Measurements from ENCODE around the gene ARHGAP31.
"Not testable (repeated sequence)": the region's sequence is repeated elsewhere in the genome, so short reads cannot be mapped to it uniquely, and the experiment has no call there.

The ARHGAP31 gene

GRCh38 chr3:119350114-119350513 lies 55.9 kb downstream of the ARHGAP31 start:
- no peak for DNase-seq (ENCODE audit: low spot score)

DNA sequence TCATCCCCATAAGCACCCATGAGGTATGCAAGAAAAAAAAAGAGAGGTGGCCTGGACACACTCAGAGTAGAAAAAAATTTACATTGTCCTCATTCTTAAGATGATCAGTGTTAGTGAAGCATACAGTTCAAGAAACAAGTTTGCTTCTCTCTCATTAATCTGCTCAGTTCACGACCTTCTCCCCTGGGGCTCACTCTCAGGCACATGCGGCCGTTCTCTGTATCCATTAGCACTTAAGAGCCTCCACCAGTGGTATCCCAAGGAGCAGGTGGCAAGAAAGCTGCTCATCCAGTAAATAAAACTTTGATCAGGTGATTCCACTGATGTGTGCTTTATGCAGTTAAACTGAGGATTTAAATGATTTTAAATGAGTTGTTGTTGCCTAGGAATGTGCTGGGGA lies 57.4 kb downstream of the ARHGAP31 start:
- DNase-seq (ENCODE audit: low spot score): no peak

DNA sequence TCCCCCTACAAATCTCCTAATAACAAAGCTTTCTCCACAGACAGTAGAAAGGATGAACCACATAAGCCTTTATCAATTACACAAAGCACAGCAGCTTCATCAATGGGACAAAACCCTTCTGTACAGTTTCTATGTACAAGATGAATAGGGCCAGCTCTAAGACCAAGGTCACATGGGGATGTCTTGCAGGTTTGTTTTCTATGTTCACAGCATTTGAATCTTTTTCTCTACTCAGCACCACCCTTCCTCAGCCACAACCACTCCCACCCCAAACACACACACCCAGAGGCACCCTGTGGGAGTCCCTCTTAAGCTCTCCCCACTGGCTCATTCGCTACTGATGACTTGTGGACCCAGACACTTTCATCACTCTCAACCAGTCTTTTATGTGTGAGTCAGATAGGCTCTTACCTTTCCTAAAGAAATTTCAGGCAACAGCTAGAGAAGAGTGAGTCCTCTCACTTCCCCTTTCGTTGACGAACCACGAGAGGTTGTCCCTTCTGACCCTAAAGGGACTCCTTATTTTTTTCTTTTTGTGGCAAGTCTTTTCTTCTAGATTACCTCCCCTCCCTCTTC lies 57.9 kb downstream of the ARHGAP31 start:
- no peak for DNase-seq (ENCODE audit: low spot score)

DNA sequence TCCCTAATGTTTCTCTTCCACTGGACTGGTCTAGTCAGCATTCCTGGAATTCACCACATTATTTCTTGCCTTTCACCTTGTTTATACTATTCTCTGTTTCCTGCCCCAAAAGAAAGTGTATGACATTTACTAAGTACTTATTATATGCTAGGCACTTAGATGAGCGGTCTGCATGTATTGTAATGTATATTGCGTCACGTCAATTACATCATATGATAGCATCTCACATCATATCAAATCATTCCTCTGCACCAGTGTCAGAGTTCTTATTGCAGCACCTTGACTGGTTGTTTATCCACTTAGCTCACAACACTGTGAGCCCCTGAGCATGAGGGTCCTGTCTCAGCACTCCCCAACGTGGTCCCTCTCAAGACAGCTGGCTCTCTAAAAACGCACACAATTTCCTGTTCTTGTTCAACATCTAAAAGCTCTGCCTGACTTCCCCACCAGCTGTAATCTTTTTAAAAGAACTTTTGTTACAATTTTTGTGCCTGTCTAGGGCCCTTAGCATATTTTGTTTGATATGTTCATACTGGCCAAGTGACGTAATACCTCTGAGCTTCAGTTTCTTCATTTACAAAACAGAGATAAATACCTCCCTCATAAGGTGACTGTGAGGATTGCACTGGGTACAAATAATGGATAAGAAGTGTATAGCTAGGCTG lies 58.8 kb downstream of the ARHGAP31 start:
- no peak for DNase-seq (ENCODE audit: low spot score)

DNA sequence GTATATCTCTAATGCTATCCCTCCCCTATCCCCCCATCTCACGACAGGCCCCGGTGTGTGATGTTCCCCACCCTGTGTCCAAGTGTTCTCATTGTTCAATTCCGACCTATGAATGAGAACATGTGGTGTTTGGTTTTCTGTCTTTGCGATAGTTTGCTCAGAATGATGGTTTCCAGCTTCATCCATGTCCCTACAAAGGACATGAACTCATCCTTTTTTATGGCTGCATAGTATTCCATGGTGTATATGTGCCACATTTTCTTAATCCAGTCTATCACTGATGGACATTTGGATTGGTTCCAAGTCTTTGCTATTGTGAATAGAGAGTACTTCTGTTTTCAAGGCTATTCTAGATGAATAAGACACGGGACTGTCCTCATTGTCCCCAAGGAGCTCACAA lies 61.4 kb downstream of the ARHGAP31 start:
- not testable (repeated sequence) for DNase-seq (ENCODE audit: low spot score)

GRCh38 chr3:119356646-119357045 lies 62.5 kb downstream of the ARHGAP31 start:
- DNase-seq (ENCODE audit: low spot score): no peak

DNA sequence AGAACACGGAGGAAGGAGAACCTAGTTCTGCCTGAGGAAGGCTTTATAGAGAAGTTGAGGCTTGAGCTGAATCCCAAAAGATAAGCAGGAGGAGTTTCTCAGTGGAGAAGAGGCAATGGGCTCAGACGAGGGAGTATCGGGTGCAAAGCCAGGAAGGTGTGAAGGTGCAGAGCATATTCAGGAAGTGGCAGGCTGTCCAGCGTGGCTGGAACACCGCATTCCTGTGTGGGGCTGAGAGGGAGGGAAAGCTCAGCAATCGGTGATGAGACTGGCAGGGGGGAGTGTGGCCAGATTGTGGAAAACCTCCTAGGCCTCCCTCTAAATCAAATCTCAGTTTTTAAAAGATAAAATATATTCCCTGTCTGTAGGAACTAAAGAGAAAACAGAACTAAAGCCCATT lies 63.0 kb downstream of the ARHGAP31 start:
- no peak for DNase-seq (ENCODE audit: low spot score)

- DNase-seq (ENCODE audit: low spot score): no peak
Measured at GRCh38 chr3:119359476-119360326, 65.5 kb downstream of the ARHGAP31 start.

- DNase-seq (ENCODE audit: low spot score): no peak
Measured at GRCh38 chr3:119360736-119361462, 66.7 kb downstream of the ARHGAP31 start.

DNA sequence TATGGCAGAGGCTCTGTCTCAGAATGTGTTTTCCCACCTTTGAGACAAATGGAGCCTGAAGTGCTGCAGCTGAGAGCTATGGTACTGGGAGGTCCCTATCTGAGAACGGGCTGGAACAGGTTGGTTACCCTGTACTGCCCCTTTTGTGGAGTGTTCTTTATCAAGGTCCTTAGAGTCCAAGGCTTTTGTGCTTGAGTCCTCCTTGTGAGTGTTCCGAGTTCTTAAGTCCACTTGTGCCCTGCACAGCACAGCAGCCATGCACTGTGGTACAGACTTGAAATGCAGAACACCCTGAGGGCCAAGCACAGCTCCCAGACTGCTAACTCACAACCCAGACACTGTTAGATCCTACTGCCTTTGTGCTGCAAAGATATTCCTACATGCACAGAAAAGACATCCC lies 67.8 kb downstream of the ARHGAP31 start:
- no peak for DNase-seq (ENCODE audit: low spot score)

- DNase-seq (ENCODE audit: low spot score): no peak
Measured at GRCh38 chr3:119362940-119363725, 69.0 kb downstream of the ARHGAP31 start.

- no peak for DNase-seq (ENCODE audit: low spot score)
Measured at GRCh38 chr3:119364401-119364800, 70.2 kb downstream of the ARHGAP31 start.

DNA sequence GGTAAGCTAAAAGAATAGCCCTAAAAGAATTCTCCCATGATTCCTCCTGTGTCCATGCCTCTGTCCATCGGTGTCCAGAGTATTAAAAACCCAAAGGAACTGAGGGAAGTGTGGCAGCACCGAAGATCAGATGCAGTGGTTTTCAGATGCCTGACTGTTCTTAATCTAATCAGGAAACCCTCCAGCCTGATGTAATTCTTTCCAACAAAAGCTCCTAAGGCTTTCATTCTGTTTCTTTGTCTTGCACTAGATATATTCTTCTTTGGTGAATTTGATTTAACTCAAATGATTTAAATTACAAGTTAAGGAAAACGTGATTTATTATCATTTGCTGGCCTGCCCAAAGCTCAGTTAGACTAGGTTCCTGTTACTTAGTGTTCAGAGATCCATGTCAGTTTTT lies 71.2 kb downstream of the ARHGAP31 start:
- DNase-seq (ENCODE audit: low spot score): no peak

GRCh38 chr3:119367000-119367399 lies 72.8 kb downstream of the ARHGAP31 start:
- no peak for DNase-seq (ENCODE audit: low spot score)

DNA sequence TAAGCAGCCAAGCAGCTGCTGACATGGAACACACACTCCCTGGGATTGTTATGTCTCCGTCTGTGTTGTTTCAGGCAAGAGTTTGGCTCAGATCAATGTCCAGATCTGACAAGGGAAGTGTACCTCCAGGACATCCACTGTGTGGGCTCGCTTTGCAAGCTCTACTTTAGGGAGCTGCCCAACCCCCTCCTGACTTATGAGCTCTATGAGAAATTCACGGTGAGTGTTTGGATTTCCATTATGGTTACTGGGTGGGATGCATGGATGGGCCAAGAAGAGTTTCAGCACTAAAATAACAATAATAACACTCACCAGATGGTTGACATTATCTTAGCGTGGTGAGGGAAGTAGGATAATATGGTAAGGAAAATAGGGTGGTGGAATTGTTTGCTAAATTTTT lies 74.1 kb downstream of the ARHGAP31 start:
- DNase-seq (ENCODE audit: low spot score): no peak

DNA sequence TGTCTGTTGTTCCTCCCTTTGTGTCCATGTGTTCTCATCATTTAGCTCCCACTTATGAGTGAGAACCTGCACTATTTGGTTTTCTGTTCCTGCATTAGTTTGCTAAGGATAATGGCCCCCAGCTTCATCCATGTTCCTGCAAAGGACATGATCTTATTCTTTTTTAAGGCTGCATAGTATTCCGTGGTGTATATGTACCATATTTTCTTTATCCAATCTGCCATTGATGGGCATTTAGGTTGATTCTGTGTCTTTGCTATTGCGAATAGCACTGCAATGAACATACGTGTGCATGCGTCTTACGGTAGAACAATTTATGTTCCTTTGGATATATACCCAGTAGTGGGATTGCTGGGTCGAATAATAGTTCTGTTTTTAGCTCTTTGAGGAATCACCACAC lies 77.6 kb downstream of the ARHGAP31 start:
- not testable (repeated sequence) for DNase-seq (ENCODE audit: low spot score)

DNA sequence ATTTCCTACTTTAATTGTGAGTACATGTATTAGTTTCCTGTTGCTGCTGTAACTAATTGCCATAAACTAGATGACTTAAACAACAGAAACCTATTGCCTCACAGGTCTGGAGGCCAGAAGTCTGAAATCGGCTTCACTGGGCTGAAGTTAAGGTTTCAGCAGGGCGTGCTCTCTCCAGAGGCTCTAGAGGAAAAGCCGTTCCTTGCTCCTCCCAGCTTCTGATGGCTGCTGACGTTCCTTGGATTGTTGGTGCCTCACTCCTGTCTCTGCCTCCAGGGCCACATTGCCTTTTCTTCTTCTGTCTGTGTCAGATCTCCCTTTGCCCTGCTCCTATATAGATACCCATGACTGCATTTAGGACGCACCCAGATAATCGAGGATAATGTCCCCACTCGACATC lies 80.9 kb downstream of the ARHGAP31 start:
- no peak for DNase-seq (ENCODE audit: low spot score)

DNA sequence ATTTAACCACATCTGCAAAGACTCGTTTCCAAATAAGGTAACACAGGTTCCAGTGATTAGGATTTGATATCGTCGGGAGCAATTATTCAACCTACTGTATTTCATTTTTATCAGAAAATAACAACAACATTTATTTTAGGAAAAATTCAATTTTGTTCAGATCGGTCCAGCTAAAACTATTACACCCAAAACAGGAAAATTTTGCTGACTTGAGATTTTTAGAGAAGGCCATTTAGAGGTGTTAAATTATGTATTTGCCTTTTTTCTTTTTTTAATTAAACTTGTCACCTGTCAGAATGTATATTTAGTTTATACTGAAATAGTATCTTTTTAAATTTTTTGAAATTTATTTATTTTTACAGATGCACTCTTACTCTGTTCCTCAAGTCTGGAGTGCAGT lies 81.3 kb downstream of the ARHGAP31 start:
- no peak for DNase-seq (ENCODE audit: low spot score)

DNA sequence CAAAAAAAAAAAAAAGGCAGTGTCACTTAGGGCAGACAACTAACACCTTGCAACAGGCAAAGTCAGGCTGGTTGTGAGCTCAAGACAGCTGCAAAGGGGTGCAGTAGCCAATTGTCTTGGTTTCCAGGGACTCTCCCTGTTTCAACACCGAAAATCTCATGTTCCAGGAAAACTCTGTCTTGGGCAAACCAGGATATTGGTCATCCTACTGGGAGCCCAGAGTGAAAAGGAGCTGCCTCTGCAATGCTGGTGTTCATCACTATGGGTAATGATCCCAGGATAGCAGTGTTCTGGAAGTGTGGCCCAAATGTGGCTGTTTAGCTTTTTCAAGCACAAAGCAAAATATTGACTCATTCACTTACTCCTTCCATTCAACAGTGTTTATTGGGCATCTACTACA lies 82.6 kb downstream of the ARHGAP31 start:
- no peak for DNase-seq (ENCODE audit: low spot score)

DNA sequence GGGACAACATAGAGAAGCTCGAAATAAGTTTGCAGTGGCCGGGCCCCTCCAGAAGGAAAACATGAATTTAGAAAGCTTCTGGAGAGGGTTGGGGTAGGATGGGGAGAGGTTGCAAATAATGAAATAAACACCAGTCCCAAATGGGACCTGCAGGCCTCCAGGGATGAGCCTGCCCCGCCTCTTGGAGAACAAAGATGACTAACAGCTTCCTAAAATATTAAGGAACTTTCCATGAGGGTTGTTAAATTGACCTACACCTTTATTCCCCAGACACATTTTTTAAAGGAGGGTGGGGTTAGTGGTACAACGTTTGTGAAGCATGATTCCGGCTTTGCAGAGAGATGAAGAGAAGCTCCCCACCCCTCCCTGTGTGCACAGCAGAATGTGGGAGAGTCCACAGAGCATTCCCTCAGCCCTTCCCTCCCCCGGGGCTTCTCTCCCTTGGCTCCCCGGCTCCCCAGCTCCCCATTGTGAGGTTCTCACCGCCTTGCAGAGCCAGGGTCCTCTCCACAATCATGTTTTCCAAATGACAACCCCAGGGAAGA lies 84.1 kb downstream of the ARHGAP31 start:
- no peak for DNase-seq (ENCODE audit: low spot score)

- DNase-seq (ENCODE audit: low spot score): no peak
Measured at GRCh38 chr3:119380697-119381096, 86.5 kb downstream of the ARHGAP31 start.

Data from left forelimb (tissue), 1 donor.